Upper lobe of right lung (tissue), 1 donor: Measurements from ENCODE around the gene MAPKBP1. TPM values are rescaled to one million over a fixed set of nuclear protein-coding genes. Genes with fewer than 3 reads are reported as not detected.
A peak's percentile ranks its signal among the peaks of the same experiment; 100 is the strongest.

Source experiments
- ATAC-seq: fragments of 200-7000 bp; cut with Tn5 transposase; one replicate; pipeline ENCODE4 v1.9.1; 2020; ENCODE audit warnings: mild to moderate bottlenecking, moderate library complexity
- DNase-seq: peaks from one replicate; pipeline ENCODE4 v3.0.0-alpha.2; 2020
- H3K27ac ChIP-seq: fragments of 200-600 bp; one replicate; pipeline ENCODE4 v1.8.0; 2022
- H3K27me3 ChIP-seq: fragments of 200-600 bp; one replicate; pipeline ENCODE4 v1.8.0; 2022; ENCODE audit warnings: mild to moderate bottlenecking
- H3K36me3 ChIP-seq: fragments of 200-600 bp; one replicate; pipeline ENCODE4 v1.8.0; 2022
- H3K4me1 ChIP-seq: fragments of 200-600 bp; one replicate; pipeline ENCODE4 v1.8.0; 2022
- H3K4me3 ChIP-seq: fragments of 200-600 bp; one replicate; pipeline ENCODE4 v1.8.0; 2022; ENCODE audit warnings: mild to moderate bottlenecking
- H3K9me3 ChIP-seq: fragments of 200-600 bp; one replicate; pipeline ENCODE4 v1.8.0; 2022
- intact Hi-C: fragments of 100-400 bp; cut with DNase I; formaldehyde crosslinking; loops from one replicate; pipeline ENCODE4 v1.11.0; 2022
- total RNA-seq: library from RNA; stranded (reverse); fragmentation: NEBNext Ultra II Directional; extraction: Animal tissue kit (Norgen Biotek cat#: 25700); gene quantifications from one replicate; pipeline ENCODE4 v1.2.1, GENCODE V29; 2021
- TF ChIP-seq, protein P1 (sequence below): fragments of 200-600 bp; IDR thresholded peaks from one replicate; pipeline ENCODE4 v1.8.0; 2022; ENCODE audit warnings: antibody characterized with exemption
- donor health status: DM: no; HTN: yes; CAD: no; lungs with severe emphysema.

Gene MAPKBP1
- total RNA-seq, 1 donor from 2014 or later = 22.4 TPM

GRCh38 chr15:41779662-41780157 lies 5.4 kb downstream of the MAPKBP1 start:
- Histone ChIP-seq H3K9me3 (no peaks in the 10 kb centered on the region), H3K4me3 (no peak overlapping the region), H3K4me1 (peaks cover 34% of the 10 kb centered on the region), H3K27me3 (no peaks in the 10 kb centered on the region), H3K27ac (no peak overlapping the region), H3K36me3 (no peaks in the 10 kb centered on the region)
- ATAC-seq = no peak
- no peak for DNase-seq
- TF ChIP-seq, protein P1, sequence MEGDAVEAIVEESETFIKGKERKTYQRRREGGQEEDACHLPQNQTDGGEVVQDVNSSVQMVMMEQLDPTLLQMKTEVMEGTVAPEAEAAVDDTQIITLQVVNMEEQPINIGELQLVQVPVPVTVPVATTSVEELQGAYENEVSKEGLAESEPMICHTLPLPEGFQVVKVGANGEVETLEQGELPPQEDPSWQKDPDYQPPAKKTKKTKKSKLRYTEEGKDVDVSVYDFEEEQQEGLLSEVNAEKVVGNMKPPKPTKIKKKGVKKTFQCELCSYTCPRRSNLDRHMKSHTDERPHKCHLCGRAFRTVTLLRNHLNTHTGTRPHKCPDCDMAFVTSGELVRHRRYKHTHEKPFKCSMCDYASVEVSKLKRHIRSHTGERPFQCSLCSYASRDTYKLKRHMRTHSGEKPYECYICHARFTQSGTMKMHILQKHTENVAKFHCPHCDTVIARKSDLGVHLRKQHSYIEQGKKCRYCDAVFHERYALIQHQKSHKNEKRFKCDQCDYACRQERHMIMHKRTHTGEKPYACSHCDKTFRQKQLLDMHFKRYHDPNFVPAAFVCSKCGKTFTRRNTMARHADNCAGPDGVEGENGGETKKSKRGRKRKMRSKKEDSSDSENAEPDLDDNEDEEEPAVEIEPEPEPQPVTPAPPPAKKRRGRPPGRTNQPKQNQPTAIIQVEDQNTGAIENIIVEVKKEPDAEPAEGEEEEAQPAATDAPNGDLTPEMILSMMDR = no peak
- intact Hi-C loops = no loop called here

DNA sequence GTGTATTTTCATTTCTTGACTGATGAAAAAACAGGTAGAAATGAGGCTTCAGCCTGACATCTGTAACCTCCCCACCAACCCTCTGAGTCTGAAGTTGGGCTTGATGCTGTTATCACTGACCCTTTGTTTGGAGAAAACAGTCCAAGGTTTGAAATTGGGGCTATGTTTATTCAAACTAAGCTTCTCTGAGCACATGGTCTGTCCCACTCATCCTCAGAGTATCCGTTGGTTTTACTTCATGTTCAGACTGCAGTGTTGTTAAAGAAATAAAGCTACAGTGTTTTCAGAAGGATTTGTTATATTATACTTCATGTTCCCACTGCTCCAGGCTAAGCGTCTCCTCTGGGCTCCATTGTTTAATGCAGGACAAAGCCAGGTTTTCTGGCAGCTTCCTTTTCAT lies 6.0 kb downstream of the MAPKBP1 start:
- no peak overlapping the region for H3K4me3 ChIP-seq
- no peaks in the 10 kb centered on the region for H3K36me3 ChIP-seq
- no peaks in the 10 kb centered on the region for H3K9me3 ChIP-seq
- TF ChIP-seq, protein P1 = no peak
- no peak overlapping the region for H3K27ac ChIP-seq
- H3K4me1 ChIP-seq = peaks cover 30% of the 10 kb centered on the region
- intact Hi-C loops = no loop called here
- no peaks in the 10 kb centered on the region for H3K27me3 ChIP-seq
- DNase-seq (no peak), ATAC-seq (no peak)

DNA sequence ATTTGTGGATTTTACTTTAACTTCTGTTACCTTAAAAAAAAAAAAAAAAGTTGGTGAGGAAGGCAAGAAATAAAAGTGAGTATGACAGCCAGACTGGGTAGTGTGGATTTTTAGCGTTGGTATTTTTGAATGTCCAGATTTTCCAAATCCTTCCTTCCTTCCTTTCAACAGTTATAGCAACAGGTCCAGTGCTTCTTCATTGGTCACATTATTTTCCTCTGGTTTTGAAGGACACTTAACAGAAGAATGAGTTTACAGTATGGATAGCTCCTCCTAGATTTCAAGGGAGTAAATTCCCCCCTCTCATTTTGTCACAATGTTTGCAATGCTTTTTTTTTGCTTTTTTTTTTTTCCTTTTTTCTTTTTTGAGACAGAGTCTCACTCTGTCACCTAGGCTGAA lies 6.4 kb downstream of the MAPKBP1 start:
- Histone ChIP-seq H3K36me3 (no peaks in the 10 kb centered on the region), H3K9me3 (no peaks in the 10 kb centered on the region), H3K4me1 (peaks cover 26% of the 10 kb centered on the region), H3K27ac (no peak overlapping the region), H3K4me3 (no peak overlapping the region), H3K27me3 (no peaks in the 10 kb centered on the region)
- peak; percentile 26 for ATAC-seq
- intact Hi-C loops = no loop called here
- no peak for DNase-seq
- TF ChIP-seq, protein P1 = no peak

DNA sequence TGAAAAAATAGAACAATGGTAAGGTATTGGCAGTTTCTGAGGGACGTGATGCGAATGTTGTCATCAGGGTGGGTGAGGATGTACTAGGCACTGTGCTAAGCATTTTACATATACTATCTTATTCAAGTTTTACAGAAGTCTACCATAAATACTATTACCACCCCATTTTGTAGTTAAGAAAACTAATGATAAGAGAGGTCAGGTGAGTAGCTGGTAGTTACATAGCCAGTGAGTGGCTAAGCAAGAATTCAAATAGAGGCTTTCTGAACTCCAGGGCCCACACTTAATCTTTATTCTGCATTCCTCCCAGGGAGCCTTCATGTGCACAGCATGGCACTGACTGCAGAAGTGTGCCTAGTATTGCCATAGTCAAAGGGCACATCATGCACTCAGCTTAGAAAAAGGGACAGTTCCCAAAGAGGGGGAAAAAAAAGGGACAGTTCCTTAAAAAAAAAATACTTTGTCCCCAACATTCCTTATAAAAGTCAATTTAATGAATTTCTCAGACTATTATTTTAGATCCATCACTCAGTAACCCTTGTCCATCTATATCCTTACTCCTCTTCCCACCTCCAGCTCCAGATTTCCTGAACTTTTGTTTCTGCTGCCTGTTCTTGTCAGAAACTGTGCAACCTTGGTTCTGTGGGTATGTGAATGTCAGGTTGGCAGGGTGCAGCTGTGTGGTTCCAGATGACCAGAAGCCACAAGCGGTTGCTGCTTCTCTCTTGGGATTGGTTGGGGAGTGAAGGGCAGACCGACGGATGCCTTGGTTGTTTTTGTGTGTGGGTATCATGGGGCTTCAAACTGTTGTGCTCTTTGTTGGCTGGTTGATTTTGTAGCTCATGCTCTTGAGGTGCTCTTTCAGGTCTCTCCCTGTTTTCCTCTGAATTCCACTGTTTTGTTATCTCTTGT lies 8.3 kb downstream of the MAPKBP1 start:
- TF ChIP-seq, protein P1 = no peak
- no peak for ATAC-seq
- H3K9me3 ChIP-seq = no peaks in the 10 kb centered on the region
- intact Hi-C loops = no loop called here
- no peaks in the 10 kb centered on the region for H3K27me3 ChIP-seq
- H3K27ac ChIP-seq = no peak overlapping the region
- DNase-seq = no peak
- no peak overlapping the region for H3K4me3 ChIP-seq
- H3K36me3 ChIP-seq = no peaks in the 10 kb centered on the region
- peaks cover 12% of the 10 kb centered on the region for H3K4me1 ChIP-seq

- no peaks in the 10 kb centered on the region for H3K27me3 ChIP-seq
- peaks cover 13% of the 10 kb centered on the region for H3K4me1 ChIP-seq
- intact Hi-C loops = no loop called here
- no peaks in the 10 kb centered on the region for H3K36me3 ChIP-seq
- no peak overlapping the region for H3K4me3 ChIP-seq
- TF ChIP-seq, protein P1 = no peak
- H3K9me3 ChIP-seq = no peaks in the 10 kb centered on the region
- no peak for DNase-seq
- no peak overlapping the region for H3K27ac ChIP-seq
- ATAC-seq = no peak
Measured at GRCh38 chr15:41783296-41783695, 9.0 kb downstream of the MAPKBP1 start.
